Renal pelvis (tissue), 4 donors: ENCODE results near the gene RNLS. TPM values are rescaled to one million over a fixed set of nuclear protein-coding genes. Genes with fewer than 3 reads are reported as not detected.
"Not testable (repeated sequence)": the region's sequence is repeated elsewhere in the genome, so short reads cannot be mapped to it uniquely, and the experiment has no call there.

Experiments used
- DNase-seq: peaks from one replicate; pipeline ENCODE4 v3.0.0-alpha.2; 2013
- polyA plus RNA-seq, 3 donors: library from polyadenylated mRNA; unstranded; fragments of 120-200 nt; gene quantifications; one replicate each; pipeline ENCODE4 v1.2.1, GENCODE V29; 2013; ENCODE audit not compliant: insufficient read length in 3 of 3

Gene RNLS
- polyA plus RNA-seq, 3 donors, result 16.8 to 18.4 (median 16.9) TPM

DNA sequence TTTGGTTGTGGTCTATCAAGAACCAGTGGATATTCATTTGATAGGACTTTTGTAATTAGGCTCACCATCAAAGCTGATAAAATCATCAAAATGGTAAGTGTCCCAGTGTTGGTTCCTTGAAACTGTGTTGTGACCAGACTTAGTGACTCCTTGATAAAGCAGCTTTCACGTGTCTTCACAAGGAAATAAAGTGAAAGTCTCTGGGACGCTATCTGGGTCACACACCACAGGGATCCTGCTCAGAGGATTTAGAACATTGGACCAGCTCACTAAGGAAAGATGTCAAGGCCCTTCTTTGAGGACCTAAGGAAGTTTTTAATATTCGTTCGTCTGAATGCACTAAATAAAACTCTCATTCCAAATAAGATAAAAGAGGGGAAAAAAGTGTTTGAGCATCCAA lies 193.1 kb downstream of the RNLS start:
- DNase-seq, result no peak

DNA sequence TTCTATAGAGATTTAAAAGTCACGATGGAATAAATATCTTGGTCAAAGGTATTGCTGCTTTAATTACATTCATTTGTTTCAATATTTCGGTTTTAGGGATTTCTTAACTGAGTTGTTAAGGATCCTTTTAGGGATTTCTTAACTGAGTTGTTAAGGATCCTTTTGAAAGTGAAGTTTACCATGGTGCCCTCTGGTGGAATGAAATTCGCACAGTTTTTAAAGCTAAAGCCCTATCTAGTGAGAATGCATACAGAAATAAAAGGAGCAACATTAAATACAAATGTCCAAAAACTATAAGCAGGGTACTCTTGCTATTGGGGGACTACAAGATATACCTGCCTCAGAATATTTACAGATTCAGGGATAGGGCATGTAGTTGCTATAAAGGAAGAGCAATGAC lies 193.7 kb downstream of the RNLS start:
- peak; percentile 72 for DNase-seq

DNA sequence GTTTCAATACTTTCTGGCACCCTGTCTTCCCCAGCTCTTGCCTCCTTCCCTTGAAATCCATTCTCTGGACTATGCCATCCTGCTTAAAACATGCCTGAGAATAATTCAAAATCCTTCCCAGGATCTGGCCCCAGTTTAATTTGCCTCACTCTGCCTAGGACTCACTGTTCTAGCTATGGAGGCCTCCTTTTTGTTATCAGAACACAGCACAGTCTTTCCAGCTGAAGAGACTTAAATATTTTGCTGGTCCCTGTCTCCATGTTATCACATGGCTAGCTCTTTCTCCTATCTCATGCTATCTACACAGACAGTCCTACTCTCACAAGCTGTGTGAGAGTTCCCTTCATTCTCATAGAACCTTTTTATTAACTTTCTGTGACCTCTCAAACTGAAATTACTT lies 194.8 kb downstream of the RNLS start:
- DNase-seq, result no peak

DNA sequence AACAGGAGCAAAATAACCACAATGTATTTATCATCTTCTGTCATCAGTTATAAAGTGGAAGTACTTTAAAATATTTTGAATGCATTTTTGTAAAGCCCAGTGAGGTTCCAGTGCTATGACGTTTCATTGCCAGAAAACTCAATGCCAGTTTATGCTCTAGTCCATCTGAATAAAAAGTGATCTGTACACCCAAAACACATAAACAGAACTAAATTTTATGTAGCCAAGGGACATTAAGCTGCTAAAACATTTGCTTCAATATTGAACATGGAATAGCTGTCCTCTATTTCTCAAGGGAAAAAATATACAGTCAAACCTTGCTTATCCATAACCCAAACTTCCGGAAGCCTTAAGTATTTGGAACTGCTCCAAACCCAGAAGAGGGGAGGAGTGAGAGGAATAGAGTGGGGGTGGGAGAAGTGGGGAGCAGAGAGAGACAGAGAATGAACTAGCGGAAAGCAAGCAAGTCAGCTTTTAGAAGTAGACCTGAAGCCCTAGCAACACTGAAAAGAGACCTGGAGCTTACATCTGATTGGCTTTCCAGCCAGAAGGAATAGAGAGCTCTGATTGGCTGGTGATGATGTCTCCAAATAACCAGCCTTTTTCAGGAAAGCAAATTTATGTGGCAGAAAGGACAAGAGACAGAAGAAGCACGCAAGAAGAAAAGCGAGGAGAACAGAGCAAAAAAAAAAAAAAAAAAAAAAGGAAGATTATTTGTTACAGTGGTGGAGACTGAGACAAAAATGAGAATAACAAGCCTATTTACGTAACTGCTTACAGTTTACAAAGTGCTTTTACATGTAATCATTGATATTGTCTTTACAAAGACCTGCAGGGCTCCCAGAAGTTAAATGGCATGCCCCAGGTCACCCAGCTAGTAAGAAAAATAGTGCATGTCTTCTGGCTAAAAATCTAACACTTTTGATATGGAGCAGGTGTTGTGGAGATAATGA lies 196.0 kb downstream of the RNLS start:
- DNase-seq, result peak; percentile 83

DNA sequence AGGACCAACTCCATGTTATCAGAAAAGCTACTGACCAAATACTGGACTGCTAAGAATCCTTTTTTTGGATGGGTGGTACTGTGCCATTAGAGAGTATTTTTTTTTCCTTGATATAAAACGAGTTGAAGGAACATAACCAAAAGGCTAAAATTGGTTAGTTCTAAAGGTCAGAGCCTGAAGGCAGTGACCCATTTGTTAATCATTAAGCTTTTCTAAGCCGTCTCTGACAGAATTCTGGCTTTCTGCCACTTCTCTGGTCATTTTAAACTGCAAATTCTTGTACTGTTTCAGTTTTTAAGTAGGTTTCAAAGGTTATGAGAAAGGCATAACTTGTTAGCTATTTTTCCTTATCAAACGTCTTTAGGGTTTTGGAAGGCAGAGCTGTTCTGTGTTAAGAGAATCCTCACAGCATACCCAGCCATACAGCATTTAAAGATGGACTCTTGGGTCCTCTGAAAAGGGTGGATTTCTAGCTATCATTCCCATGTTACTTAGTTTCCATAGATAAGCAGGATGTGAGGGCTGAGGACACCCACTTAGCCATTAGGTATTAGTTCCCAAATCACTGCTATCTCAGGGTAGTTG lies 196.8 kb downstream of the RNLS start:
- peak; percentile 68 for DNase-seq

DNA sequence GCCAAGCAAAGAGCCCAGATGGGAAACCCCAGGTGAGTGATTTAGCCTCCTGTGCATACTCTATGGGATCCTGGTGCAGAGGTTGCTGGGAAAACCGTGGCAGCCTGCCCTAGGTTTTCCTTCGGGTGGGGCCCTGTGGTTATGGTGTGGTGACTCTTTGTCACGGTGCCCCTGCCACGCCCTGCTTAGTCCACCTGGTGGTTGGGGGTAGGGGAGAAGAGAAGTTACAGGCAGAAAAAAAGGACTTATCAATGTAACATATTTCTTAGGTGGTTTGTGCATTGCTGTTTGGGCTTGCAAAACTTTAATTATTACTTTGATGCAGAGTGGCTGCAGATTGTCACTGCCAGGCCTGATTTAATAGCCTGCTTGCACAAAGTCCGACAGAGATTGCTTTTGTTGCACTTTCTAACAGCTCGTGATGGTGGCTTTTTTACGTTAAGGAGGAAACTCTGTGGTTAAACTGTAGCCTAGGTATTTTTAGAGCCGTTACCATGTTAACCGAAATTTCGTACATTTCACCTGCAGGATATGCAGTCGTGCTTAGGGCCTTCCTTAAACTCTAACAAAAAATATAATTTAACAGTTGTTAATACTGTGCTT lies 197.4 kb downstream of the RNLS start:
- DNase-seq, result peak; percentile 22

DNA sequence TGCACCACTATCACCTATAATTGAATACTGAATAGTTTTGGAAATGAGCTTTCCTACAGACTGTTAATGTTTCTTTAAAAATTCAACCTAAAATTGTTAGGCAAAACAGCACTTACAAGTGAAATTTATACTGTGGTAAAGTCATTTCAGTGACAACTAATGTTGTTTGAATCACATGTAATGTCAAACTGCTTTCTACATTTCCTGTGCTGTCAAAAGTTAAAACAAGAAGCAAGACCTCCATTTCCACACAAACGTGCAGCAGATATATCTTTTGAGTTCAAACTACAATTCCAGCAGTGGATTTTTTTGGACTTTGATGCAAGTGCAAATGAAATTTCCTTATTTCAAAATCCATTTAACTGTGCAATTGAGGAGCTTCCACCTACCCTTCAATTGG lies 199.8 kb downstream of the RNLS start:
- DNase-seq, result no peak

DNA sequence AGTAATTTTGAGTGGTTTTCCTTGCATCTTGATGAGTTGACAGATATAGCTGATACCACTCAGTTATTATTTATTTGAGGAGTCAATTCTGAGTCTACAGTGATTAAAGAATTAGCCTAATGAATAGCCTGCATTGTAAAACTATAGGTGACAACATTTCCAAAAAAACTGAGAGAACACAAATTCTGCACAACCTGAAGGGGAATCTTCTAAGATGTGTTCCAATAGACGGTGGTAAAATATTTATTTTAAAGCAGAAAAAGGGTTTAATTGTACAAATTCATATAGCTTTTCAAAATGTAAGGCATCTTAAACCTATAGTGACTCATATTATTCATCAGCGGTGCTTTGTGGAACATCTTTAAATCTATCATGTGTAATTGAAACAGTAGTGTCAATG lies 200.4 kb downstream of the RNLS start:
- DNase-seq, result no peak

DNA sequence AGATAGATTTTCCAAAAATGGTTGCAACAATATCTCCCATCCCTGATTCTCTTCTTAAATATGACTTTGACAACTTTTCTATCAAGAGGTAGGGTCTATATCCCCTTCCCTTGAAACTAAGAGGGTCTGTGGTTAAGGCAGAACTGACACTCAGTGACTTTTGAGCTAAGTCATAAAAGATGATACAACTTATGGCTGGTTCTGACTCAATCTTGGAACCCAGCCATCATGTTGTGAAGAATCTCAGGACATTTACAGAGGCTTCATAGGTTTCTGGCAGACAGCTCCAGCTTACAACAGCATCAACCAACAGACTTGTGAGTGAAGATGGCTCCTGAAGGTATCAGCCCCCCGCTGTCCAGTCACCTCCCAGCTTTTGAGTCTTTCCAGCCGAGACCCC lies 203.5 kb downstream of the RNLS start:
- no peak for DNase-seq

DNA sequence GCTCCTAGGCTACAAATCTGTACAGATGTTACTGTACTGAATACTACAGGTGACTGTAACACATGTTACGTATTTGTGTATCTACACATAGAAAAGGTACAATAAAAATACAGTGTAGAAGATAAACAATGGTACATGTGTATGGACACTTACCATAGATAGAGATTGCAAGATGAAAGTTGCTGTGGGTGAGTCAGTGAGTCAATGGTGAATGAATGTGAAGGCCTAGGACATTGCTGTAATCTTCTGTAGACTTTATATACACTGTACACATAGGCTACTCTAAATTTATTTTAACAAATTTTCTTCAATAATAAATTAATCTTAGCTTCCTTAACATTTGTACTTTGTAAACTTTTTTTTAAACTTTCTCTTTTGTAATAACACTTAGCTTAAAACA lies 205.6 kb downstream of the RNLS start:
- no peak for DNase-seq

DNA sequence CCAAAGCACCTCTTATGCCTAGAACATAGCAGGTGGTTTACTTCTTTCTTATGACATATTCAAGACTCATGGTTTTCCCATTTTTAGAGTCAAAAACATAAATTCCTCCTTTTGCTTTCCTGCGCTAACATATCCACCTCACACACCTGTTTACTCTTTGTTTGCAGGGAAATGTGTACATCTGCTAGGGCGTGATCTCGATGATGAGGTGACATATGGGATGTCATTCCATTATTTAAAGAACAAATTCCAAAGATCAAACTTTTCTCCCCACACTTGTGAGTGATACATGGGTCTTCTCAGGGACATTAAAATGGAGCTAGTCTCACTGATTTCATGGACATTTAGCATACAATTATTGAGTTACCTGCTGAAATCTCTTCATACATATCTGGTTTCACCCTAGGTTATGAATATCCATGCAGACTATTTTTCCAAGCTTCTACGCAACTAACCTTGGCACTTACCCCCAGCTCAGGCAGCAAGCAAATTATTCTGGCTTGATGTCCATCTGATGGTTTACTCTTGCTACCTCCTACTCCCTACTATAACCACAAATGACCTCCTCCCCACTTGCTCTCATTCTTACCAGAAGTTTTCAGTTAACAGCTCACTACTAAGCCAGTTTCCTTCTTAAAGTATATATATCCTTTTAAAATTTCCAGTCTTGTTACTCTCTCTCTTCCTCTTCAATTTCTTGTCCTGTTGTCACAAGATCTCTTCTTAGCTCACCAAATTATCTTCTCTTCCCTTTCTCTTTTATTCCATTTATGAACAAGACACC lies 208.5 kb downstream of the RNLS start:
- no peak for DNase-seq

DNA sequence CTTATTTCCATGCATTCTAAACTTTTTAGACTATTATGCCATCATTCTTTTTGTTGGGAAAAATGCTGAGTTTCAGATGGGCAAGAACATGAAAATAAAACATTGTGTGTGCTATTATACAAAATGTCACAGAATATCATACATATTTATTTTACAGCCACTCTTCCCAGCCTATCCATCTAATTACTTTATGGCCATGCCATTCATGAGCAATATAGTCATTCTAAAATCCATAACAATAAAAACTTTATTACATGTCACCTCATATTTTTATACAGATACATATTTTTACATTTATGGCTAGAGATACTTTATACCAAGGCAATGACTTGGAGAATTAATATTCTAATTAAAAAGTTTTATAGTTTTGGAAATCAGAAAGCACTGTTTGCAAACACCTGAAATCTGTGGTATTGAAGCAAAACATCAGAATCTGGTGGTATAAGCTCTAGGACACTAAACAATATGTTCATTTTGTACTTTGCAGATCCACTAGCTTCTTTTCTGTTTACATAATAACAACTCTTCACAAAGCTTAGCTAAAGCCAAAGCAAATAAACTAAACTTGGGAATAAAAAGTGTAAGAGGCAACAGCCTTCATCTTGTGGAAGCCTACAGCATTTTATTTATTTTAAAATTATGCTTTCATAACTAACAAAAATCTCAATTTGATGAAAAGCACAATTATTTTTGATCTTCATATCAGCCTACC lies 210.1 kb downstream of the RNLS start:
- no peak for DNase-seq

DNA sequence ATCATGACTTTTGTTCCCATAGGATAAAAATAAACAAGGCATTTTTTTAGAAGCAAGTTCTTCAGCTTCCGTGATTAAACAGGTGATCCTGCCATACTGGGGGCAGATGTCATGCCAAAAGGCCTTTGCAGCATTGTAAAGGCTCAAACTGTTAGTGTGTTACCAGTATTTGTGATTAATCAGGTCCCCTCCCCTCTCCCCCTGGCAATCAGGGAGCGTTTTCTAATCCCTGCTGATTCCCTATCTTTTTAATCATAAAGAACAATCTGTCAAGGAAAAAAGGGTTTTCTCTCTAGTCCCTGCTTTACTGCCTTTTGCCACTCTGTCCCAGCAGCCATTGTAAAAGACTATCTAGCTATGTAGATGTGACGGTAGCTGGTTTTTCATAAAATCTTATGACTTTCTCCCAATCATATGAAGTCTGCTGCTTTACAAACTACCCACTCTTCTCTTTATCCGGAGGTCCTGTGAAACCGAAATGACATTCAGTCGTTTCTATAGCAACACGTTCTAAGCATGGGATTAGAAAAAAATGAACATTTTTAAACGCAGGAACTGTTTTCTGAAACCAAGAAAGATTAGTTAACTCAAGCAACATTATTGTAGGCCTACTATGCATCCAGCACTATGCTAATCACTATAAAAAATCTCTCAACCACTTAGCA lies 210.9 kb downstream of the RNLS start:
- DNase-seq, result no peak

DNA sequence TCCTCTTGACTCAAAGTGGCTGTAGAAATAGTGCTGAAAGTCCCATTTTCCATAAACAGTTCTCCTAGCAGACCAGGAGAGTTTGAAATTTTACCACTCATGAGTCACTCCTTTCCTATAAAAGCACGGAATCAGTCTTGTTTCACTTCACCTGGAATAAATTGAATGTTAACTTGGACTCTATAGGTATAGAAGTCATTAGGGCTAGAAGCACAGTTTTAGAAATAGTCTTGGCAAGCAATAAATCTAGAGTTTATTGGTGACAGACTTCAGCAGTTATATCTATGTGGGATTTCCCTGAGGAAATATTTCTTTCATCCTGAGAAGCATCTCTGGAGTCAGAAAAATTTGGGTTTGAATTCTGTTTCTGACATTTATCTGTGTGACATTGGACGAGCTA lies 212.4 kb downstream of the RNLS start:
- no peak for DNase-seq

DNA sequence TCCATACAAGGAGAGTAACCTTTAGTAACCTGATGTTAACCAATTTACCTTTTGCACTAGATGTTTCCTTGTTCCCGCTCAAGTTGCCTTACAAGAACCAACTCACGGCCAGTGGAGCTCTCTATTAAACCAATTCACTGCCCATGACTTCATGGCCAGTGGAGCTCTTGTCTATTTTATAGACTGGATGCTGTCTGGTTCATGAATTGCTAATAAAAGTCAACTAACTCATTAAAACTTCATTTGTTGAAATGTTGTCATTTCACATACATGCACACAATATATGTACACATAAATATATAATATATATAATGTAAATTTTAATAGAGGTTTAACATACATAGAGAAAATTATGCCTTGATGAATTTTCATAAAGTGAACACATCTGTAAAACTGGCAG lies 216.3 kb downstream of the RNLS start:
- DNase-seq, result no peak

DNA sequence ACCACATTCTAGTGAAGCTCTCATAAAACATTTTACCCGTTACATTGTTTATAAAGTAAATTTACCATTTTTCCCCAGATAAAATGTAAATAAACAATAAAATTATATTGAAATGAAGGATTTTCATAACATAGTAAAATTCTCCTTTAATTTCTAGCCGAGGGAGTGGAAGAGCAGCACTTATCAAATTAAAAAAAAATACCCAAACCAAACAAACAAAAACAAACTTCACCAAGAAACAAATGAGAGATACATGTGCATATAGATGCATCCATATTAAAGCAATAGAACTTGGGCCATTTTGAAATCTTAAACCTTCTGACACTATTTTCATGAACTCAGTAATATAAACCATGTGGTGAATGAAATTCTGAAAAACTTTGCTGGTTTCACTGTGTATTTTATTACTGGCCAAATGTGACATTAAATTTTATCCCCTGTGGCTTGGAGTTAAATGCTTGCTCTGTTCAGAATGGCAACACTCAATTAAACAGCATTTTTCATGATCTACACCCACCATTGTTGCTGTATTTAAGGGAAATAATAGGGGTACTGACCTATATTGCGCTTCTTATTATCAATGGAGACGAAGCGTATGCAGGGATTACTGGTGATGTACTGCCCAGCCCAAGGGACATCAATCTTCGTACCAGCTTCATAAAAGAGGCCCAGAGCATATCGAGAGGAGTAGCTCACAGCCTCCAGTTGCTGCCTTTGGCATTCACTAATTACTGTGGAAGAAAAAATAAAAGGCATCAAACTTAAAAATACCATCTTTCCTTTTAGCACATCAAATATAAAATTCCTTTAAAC lies 220.9 kb downstream of the RNLS start:
- DNase-seq, result no peak

DNA sequence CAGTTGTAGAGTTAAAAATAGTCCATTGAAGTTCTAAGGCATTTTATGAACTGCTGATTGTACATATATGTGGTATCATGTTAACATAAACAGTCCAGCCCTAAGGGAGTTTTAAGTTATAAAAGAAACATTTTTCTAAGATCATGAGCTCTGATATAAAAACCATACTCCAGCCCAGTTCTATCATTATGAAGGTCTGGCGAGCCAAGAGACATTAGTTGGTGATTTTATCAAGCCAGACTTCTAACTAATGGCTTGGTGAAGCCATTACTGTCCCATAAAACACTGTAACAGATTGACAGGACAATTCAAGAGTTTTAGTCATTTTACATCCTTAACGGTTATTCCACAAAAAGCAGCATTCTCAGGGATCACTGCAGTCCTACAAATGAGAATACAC lies 221.6 kb downstream of the RNLS start:
- DNase-seq, result no peak

DNA sequence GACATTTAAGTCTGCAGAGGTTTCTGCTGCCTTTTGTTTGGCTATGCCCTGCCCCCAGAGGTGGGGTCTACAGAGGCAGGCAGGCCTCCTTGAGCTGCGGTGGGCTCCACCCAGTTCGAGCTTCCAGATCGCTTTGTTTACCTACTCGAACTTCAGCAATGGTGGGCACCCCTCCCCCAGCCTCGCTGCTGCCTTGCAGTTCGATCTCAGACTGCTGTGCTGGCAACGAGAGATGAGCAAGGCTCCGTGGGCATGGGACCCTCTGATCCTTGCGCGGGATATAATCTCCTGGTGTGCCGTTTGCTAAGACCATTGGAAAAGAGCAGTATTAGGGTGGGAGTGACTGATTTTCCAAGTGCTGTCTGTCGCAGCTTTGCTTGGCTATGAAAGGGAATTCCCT lies 227.4 kb downstream of the RNLS start:
- not testable (repeated sequence) for DNase-seq

DNA sequence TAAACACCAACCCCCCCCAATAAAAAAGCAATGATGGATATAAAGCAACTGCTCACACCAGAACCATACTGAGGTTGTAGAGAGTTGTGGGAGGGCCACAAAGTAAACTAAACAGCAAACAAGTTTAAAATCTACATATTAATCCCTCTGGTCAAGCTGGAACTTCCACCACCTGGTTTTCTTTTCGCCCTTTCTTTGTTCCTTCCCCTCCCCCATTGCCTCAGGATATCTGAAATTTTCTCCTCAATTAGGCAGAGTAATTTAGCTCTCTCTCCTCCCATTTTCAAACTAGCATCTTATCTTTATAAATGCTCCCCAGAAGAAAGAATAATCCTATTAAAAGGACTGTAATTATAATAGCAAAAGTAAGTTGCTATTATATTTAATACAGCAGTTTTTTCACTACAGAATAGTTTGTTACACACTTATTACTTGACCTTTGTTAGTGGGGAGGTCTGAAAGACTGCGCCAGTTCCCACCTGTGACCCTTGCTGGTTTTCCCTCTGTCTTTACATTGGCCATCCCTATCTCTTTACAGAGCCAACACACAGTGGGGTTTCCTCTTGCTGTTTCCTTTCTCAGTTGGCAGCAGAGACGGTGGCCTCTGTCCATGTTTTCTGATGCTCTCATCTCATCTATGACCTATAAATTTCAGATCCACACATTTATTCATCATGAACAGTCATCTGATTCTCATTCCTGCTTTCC lies 235.4 kb downstream of the RNLS start:
- no peak for DNase-seq

DNA sequence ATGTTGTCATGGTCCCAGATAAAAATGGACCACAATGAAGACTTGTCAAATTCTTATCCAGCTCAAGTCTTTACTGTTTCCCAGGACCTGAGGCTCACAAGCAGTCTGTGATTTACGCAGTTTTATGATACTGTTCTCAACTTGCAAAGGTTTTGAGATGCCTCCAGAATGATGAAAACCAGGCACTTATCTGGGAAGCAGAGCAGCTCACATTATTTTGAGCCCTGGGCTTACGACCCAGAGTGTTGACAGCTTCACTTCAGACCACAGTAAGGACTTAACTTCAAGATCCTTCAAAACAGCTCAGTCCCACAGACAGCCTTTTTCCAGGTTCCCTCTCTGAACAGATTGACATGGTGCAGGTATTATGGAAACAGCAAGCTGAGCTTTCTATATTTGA lies 236.1 kb downstream of the RNLS start:
- no peak for DNase-seq
